Urinary bladder (tissue), 4 donors: ENCODE data around the gene PPP1R2. TPM values are rescaled to one million over a fixed set of nuclear protein-coding genes. Genes with fewer than 3 reads are reported as not detected.

ENCODE experiments used
- DNase-seq: peaks from one replicate; pipeline ENCODE4 v3.0.0-alpha.2; 2015; ENCODE audit errors: extremely low spot score
- H3K27ac ChIP-seq: one replicate; pipeline ENCODE4 v1.5.1; 2013; ENCODE audit warnings: low read depth, mild to moderate bottlenecking, moderate library complexity
- H3K36me3 ChIP-seq: one replicate; pipeline ENCODE4 v1.6.1; 2013; ENCODE audit warnings: mild to moderate bottlenecking, moderate library complexity; ENCODE audit not compliant: insufficient read depth
- H3K4me1 ChIP-seq: one replicate; pipeline ENCODE4 v1.6.1; 2013; ENCODE audit warnings: mild to moderate bottlenecking, moderate library complexity; ENCODE audit not compliant: insufficient read depth
- H3K4me3 ChIP-seq: one replicate; pipeline ENCODE4 v1.5.1; 2013; ENCODE audit warnings: low read depth, low read length
- WGBS: extraction: QIAGEN DNeasy Blood & Tissue Kit; methylation state at CpG from one replicate; pipeline ENCODE4 v1.1.7; 2013; 5-methylcytosine and 5-hydroxymethylcytosine counted together
- polyA plus RNA-seq: library from polyadenylated mRNA; stranded (reverse); fragments of 200-250 nt; gene quantifications from one replicate; pipeline ENCODE4 v1.2.3, GENCODE V29; 2013
- total RNA-seq: library from RNA; depleted of rRNA; stranded (reverse); fragments of >200 nt; gene quantifications from one replicate; pipeline ENCODE4 v1.2.3, GENCODE V29; 2014
- donor health status: healthy with polysubstance abuse.
- donor health status: healthy.

PPP1R2 gene
- total and polyA plus RNA-seq, 2 donors = 47.7 to 104 TPM

- WGBS = 40% methylated on average over 10 of the region's 10 CpGs
- H3K4me1 ChIP-seq = no peaks in the 10 kb centered on the region
- H3K36me3 ChIP-seq = no peaks in the 10 kb centered on the region
- no peak overlapping the region for H3K27ac ChIP-seq
- DNase-seq = no peak
- no peak overlapping the region for H3K4me3 ChIP-seq
Observed at GRCh38 chr3:195556390-195556789, 13.3 kb upstream of the PPP1R2 start.

DNA sequence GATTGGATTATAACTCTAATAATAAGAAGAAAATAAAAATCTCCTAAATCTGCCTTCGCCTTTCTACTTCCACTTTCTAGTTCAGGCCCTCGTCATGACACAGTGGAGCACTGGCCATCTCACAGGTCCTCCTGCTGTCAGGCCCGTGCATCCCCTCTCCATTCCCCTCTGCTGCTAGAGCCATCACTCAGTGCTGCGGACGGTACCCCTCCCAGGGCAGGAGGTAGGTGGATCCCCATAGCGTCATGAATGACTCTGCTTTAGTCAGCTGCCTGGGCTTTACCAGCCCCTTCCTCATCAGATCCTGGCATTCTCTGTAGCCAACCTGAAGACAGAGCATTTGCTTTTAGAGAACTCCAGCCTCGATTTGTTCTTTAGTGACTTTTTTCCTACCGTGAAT, 12.0 kb upstream of the PPP1R2 start:
- WGBS = 75% methylated on average over 8 of the region's 8 CpGs
- Histone ChIP-seq H3K4me3 (no peak overlapping the region), H3K36me3 (no peaks in the 10 kb centered on the region), H3K4me1 (no peaks in the 10 kb centered on the region), H3K27ac (no peak overlapping the region)
- no peak for DNase-seq

- WGBS = 95% methylated on average over 15 of the region's 15 CpGs
- Histone ChIP-seq H3K4me1 (no peaks in the 10 kb centered on the region), H3K4me3 (no peak overlapping the region), H3K27ac (no peak overlapping the region), H3K36me3 (no peaks in the 10 kb centered on the region)
- no peak for DNase-seq
Observed at GRCh38 chr3:195554458-195554857, 11.3 kb upstream of the PPP1R2 start.

DNA sequence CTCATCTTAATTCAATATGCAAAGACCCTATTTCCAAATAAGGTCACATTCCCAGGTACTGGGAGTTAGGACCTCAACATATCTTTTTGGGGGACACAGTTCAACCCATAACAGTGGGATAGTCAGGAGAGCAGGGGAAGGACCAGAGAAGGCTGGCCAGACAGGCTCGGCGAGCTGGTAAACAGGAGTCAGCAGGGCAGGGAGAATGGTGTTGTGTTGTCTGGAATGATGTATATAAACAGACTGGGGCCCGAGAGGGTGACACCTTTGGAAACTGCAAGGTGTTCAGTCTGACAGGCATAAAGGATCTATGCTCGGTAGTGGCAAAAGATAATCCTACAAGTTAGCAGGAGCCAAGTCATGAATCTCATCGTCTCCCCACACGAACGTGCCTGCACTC, 10.1 kb upstream of the PPP1R2 start:
- WGBS = 76% methylated on average over 7 of the region's 7 CpGs
- no peak for DNase-seq
- Histone ChIP-seq H3K36me3 (no peaks in the 10 kb centered on the region), H3K4me1 (no peaks in the 10 kb centered on the region), H3K27ac (no peak overlapping the region), H3K4me3 (no peak overlapping the region)

- H3K4me1 ChIP-seq = no peaks in the 10 kb centered on the region
- no peak overlapping the region for H3K4me3 ChIP-seq
- no peak for DNase-seq
- no peak overlapping the region for H3K27ac ChIP-seq
- no peaks in the 10 kb centered on the region for H3K36me3 ChIP-seq
- WGBS = 58% methylated on average over 7 of the region's 7 CpGs
Observed at GRCh38 chr3:195551381-195551978, 8.4 kb upstream of the PPP1R2 start.

GRCh38 chr3:195550723-195551122, 7.6 kb upstream of the PPP1R2 start:
- 46% methylated on average over 4 of the region's 4 CpGs for WGBS
- no peak overlapping the region for H3K27ac ChIP-seq
- no peaks in the 10 kb centered on the region for H3K36me3 ChIP-seq
- no peaks in the 10 kb centered on the region for H3K4me1 ChIP-seq
- DNase-seq = no peak
- H3K4me3 ChIP-seq = no peak overlapping the region

GRCh38 chr3:195549931-195550519, 6.9 kb upstream of the PPP1R2 start:
- H3K27ac ChIP-seq = no peak overlapping the region

DNA sequence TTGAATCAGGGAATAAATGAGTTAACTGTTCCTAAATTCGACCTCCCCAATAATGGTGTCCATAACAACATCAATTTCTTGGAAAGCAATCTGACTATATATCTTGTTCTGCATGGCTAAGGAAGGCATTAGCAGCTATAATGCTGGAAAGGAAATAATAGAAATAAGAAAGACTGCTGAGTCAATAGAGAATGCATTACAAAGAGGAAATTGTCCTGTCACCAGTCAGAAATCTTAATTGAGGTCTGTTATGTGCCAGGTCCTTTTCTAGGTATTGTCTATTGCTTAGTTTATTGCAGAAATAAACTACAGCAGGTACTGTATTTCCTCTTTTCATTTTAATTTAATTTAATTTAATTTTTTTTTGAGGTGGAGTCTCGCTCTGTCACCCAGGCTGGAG, 5.9 kb upstream of the PPP1R2 start:
- 58% methylated on average over 2 of the region's 2 CpGs for WGBS
- Histone ChIP-seq H3K36me3 (no peaks in the 10 kb centered on the region), H3K4me1 (no peaks in the 10 kb centered on the region), H3K4me3 (no peak overlapping the region), H3K27ac (no peak overlapping the region)
- no peak for DNase-seq

More at GRCh38 chr3:195549931-195550519, 6.9 kb upstream of the PPP1R2 start:
- Histone ChIP-seq H3K36me3 (no peaks in the 10 kb centered on the region), H3K4me1 (no peaks in the 10 kb centered on the region), H3K4me3 (no peak overlapping the region)
- no peak for DNase-seq
- WGBS = 53% methylated on average over 9 of the region's 9 CpGs

DNA sequence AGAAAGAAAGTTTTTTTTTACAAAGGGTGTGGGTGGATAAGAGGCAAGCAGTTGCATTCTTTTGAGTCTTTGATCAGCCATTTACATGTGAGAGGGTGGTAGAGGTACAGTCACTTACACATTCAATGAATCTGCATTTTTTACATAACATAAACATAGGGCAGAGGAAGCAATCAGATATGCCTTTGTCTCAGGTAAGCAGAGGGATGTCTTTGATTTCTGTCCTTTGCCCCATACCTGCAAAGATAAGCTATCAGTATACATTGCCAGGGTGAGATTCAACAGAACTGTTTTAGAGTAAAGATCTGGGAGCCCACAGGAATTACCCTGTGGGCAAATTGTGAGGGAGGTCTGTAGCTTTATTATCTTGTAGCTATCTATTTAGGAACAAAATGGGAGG, 5.4 kb upstream of the PPP1R2 start:
- no peak overlapping the region for H3K4me3 ChIP-seq
- H3K27ac ChIP-seq = no peak overlapping the region
- no peak for DNase-seq
- H3K36me3 ChIP-seq = no peaks in the 10 kb centered on the region
- H3K4me1 ChIP-seq = no peaks in the 10 kb centered on the region

DNA sequence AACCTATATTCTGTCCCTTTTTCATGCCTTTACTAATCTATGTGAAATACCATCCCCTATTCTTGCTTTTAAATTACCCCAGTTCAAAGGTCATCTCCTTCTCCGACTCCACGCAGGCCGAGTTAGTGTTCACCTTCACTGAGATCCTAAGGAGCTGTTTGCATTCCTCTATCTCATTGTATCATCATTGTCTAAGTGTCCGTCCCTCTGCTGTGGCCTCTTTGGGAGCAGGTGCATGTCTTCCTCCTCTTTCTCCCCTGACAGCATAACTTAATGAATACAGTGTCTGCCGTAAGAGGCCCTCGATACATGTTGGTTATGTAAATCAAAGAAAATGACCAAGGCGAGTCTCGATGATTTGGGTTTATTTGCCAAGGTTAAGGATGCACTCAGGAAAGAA, 4.9 kb upstream of the PPP1R2 start:
- Histone ChIP-seq H3K27ac (no peak overlapping the region), H3K4me3 (no peak overlapping the region), H3K4me1 (no peaks in the 10 kb centered on the region), H3K36me3 (no peaks in the 10 kb centered on the region)
- 75% methylated on average over 8 of the region's 8 CpGs for WGBS
- DNase-seq = no peak

GRCh38 chr3:195546130-195546560, 3.0 kb upstream of the PPP1R2 start:
- no peak overlapping the region for H3K4me3 ChIP-seq
- peak overlapping the region; percentile 16 for H3K27ac ChIP-seq
- 44% methylated on average over 4 of the region's 4 CpGs for WGBS
- H3K4me1 ChIP-seq = no peaks in the 10 kb centered on the region
- no peak for DNase-seq
- no peaks in the 10 kb centered on the region for H3K36me3 ChIP-seq

GRCh38 chr3:195544634-195545033, 1.5 kb upstream of the PPP1R2 start:
- Histone ChIP-seq H3K36me3 (no peaks in the 10 kb centered on the region), H3K4me3 (no peak overlapping the region), H3K27ac (no peak overlapping the region), H3K4me1 (no peaks in the 10 kb centered on the region)
- 80% methylated on average over 3 of the region's 3 CpGs for WGBS
- no peak for DNase-seq

- Histone ChIP-seq H3K4me1 (no peaks in the 10 kb centered on the region), H3K27ac (no peak overlapping the region), H3K36me3 (no peaks in the 10 kb centered on the region), H3K4me3 (no peak overlapping the region)
- no peak for DNase-seq
- WGBS = 83% methylated on average over 4 of the region's 4 CpGs
Observed at GRCh38 chr3:195544230-195544536, 1.1 kb upstream of the PPP1R2 start.

DNA sequence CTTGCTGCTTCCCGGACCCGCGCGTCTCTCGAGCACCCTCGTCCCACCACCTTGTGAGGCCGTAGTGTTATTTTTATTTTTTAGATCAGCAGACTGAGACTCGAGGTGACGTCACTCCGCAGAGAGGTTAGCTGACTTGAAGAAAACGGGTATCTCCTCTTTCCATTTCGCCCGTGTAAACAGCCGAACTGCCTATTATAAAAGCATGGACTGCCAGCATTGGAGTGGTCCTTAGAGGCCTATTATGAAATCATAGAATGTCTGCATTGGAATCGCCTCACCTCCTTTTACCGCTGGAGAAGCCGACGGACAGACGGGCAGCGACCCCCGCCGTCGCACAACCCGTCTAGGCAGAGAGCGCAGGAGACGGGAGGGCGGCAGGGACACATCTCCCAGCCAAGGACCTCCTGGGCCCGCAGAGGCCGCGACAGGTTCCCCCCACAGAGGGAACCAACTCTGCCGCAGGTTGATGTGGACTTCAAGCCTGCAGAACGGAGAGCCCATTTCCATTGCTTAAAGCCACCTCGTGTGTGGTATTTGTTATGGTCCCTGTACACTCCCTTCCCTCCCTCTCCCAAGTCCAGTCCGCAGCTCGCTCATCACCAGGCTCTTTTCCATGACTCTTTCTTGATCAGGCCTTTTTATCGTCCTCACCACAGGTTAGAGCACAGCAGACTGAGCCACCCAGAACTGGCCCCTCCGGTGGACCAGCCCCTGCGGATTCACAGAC, 540 bp upstream of the PPP1R2 start:
- no peak for DNase-seq

More for the DNA sequence above, 540 bp upstream of the PPP1R2 start:
- H3K36me3 ChIP-seq = no peaks in the 10 kb centered on the region
- H3K4me3 ChIP-seq = peak overlapping the region; percentile 84
- H3K4me1 ChIP-seq = no peaks in the 10 kb centered on the region
- no peak overlapping the region for H3K27ac ChIP-seq
- WGBS = 15% methylated on average over 38 of the region's 38 CpGs
